ENCODE results near the gene CCDC82.

Gene CCDC82

DNA sequence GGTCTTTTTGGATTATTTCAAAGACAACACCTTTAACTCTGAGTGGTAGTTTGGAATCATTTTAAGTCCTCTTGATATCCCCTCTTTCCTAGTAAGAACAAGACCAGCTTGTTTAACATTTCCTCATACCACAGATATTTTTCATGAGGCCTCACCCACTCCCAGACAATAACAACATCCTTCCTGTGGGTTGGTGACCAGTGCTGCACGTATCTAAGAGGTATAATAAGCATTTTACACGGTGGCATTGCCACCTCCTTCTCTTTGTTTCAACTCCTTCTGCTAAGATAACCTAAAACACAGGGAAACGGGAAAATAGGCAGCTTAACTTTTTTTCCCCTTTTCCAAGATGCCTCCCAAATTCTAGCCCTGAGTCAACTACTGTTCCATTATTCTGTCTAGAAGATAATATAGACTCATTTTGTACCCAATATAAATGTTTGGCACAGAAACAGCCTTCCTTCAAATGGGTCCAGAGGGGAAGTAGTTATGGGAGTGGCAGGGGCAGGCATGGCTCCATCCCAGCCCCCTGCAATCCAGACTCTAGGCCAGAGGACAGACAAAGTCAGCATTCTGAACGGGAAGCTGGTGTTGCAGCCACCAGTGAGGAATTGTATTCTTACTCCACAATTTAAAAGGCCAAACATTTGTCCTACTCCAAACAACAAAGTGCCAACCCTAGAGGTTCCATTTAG is 75.2 kb downstream of the CCDC82 start:
- DNase-seq: no peak
- intact Hi-C loops (cut with DNase I): no loop called here

DNA sequence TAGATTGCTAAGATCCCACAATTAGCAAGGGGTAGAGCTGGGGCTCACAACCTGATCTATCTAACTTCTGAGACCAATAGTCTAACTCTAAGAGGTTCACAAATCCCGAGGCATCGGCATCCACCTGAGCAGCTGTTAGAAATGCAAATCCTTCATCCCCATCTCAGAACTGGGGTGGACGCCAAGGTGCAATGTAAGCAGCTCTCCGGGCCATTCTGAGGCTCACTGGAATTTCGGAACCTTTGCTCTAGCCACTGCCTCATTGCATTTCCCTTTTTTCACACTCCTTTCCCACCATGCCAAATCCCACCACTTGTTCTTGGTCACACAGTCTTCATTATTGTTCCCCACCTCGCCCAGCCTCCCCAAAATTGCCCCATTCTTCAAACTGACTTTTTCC is 76.5 kb downstream of the CCDC82 start:
- intact Hi-C loops (cut with DNase I): no loop called here
- DNase-seq: no peak

DNA sequence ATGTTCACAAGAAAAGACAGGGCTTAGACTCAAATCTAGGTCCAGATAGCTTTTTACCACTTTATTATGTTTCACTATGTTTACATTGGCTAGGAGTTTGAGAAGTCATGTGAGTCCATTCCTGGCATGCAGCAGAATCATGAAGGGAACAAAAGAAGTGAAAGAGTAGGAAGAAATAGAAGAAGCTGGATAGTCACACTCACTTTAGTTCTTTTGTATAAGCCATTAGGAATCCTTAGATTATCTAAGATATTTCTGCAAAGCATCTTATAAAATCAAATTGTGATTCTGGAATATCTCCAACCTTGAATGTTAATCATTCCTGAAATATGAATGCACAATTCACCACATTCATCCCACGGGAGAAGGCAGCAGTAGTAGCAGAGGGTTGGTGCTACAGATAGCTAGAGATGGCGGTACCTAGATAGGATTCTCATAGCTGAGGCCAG is 78.6 kb downstream of the CCDC82 start:
- intact Hi-C loops (cut with DNase I): no loop called here
- peak in 9 of 42 donors; percentile 19 to 62 (median 36) for DNase-seq

DNA sequence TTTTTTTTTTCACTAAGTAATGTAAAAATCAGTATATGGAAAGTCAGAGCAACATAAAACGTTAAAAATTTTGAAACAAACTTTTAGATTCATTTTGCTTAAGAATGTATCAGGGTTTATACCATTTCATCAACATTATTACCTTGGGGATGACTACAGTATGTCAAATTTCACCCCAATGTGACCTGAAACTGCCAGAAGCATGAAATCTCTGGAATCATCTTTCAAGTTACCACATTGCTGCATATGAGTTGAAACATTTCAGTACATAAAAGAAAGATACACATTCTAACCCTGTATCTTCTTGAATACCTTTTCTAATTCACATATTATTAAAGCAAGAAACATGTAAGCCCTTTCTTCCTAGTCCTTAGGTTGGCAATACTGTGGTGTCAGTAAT is 79.5 kb downstream of the CCDC82 start:
- intact Hi-C loops (cut with DNase I): no loop called here

DNA sequence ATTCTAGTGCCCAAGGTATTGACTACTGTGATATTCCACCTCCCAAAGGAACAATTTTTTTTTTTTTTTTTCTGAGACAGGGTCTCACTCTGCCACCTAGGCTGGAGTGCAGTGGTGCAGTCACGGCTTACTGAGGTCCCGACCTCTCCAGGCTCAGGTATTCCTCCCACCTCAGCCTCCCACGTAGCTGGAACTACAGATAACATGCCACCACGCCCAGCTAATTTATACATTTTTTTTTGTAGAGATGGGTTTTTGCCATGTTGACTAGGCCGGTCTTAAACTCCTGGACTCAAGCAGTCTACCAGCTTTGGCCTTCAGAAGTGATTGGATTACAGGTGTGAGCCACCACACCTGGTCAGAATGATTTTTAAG is 80.1 kb downstream of the CCDC82 start:
- intact Hi-C loops (cut with DNase I): no loop called here
- no peak for DNase-seq

More for the DNA sequence above, 79.5 kb downstream of the CCDC82 start:
- no peak for DNase-seq

DNA sequence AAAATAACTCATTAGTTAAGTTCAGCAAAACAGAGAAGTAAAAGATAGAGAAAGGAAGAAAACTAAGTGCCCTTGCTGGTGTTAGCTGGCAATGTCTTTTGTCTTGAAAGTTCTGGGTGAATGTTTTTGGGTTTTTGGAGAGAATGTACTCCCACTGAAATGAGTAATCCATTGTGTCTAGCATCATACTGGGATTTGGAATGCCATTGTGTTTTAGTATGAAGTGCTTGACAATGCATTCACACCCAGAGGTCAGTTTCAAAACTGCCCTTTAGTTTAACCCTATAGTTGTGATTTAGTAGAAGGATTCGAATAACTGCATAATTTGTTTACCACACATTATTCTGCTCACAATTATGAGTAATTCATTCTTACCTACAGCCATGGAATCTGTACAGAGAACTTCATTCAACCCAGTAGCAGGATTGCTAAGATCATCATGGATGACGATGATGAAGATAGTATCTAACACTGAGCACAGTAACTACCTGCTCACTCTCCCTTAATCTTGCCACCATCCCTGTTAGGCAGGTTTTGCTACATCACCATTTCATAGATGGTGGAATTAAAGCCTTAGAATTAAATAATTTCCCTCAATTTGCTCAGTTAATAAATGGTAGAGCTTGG is 80.6 kb downstream of the CCDC82 start:
- intact Hi-C loops (cut with DNase I): no loop called here
- no peak for DNase-seq

DNA sequence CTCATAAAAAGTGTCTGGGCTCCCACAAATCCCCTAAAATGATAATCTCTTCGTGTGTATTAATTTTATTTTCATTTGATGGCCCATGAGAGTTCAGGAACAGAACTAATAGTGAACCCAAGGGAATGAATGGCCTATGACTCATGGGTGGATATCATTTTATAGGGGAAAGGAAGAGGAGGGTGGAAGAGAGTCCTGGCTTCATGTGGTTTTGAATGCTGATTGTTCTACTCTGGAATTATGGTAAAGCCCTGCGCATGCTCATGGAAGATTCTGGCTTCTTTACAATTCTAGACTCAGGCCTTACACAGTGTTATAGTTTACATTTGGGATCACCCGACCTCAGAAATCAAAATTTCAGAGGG is 82.0 kb downstream of the CCDC82 start:
- intact Hi-C loops (cut with DNase I): no loop called here
- no peak for DNase-seq

DNA sequence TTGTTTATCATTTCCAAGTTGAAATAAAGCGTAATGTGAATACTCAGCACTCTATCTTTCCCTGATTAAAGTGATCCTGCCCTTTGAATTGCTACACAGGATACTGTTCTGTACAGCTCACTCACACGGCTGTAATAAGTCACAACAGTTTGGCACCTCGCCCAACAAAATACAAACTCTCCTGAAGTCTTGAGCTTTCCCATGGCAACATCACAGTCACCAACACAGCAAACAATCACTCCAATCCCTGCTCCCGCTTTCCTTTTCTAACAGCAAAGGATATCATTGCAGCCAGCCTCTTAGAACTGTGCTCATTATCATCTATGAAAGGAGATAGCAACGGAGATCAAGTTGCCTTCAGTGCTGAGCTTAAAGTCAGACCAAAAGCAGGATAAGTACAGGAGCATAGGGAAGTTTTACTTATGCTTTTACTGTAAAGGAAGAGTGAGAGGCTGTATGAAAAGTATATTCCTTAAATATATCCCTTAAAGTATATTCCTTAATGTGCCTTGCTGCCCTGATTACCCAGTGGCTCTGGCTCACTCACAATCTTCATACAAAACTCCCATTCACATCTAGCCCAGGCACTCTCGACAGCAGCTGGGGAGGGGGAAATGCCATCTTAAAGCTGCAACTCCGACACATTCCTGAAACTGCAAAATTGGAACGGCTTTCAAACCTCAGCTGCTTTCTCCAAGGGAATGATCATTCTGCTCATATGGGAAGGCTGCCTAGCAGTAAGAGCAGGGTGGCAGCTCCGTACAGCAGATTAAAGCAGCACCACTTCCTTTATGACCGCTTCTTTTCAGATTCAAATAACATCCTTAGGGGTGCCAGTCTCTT is 82.6 kb downstream of the CCDC82 start:
- intact Hi-C loops (cut with DNase I): no loop called here
- peak in 25 of 42 donors; percentile 18 to 71 (median 35) for DNase-seq

DNA sequence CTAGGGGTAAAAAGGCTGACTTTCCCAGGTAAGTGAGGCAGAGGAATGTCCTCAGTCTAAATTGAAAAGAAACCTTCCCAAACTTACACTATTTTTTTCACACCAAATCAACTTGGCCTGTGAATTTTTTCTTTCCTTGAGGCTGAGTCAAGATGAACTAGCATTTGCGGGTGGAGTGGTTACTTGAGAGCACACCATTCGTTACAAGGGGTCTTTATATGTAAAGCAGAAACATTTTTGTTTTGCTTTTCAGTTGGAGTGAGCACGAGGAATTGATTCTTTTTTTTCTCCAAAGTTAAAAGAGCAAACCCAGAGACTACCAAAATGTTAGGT is 83.1 kb downstream of the CCDC82 start:
- intact Hi-C loops (cut with DNase I): no loop called here
- no peak for DNase-seq

DNA sequence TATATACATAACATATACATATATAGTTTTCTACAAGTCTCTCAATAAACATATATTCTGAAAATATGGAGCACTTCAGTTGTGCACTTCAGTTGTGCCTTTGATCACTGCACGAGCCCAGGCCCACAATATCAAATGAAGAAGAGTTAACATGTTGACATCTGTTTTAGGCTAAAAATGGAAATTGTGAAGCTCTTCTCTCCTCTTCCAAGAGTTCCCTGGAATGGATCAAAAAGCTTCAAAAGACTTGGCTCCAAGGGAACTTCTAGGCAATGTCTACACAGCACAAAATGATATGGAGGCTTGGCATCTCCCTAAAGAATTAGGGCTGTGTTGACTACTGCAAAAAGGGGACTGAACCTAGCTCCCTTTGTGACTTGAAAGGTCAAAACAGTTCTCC is 83.6 kb downstream of the CCDC82 start:
- DNase-seq: no peak
- intact Hi-C loops (cut with DNase I): no loop called here

DNA sequence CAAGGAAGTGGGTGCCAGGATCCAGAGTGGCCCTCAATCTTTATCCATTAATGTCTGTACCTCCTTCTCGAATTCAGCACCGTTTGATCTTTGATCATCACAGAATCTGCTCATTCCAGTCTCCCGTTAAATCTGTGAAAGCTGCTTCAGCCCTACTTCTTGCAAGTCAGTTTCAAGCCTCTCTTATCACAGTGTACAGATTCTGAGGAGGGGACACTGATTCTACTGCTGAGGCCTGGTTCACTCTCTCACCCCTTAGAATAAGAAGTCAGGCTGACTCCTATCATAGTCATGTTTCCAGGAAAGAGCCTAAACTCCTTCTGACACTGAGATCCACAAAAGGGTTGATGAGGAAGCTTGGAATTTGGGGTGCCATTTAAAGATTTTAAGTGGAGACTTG is 85.7 kb downstream of the CCDC82 start:
- intact Hi-C loops (cut with DNase I): no loop called here
- no peak for DNase-seq

DNA sequence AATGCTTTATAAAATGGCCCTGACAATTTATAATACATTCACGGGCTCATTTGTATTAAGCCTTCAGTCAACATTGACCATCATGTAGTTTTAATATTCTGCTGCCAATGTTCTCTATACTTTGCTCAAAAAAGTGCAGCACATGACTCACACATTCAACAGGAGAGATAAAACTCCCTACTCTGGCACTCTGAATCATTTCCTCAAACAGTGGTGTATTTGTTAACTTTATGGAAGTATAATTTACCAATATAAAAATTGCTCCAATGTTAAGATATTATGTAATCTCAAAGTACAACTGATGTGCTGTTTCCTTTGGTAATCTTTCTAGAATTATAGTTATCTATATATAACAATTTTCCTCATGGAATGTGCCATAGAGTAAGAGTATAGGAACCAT is 86.6 kb downstream of the CCDC82 start:
- DNase-seq: no peak

More for the DNA sequence above, 86.6 kb downstream of the CCDC82 start:
- intact Hi-C loops (cut with DNase I): no loop called here

Data from head of caudate nucleus (tissue), 42 donors.